ENCODE results near the gene UBN1.

GRCh38 chr16:4869147-4869805 is 22.0 kb downstream of the UBN1 start:
- TF ChIP-seq CTCF (IDR thresholded peaks at IDR 0.05) (no peak), POLR2A (IDR thresholded peaks at IDR 0.05) (no peak)

All from esophagus squamous epithelium (tissue), 4 donors.